B cell (primary cell): Measurements from ENCODE around the gene SMIM14. TPM values are rescaled to one million over a fixed set of nuclear protein-coding genes. Genes with fewer than 3 reads are reported as not detected.
A peak's percentile ranks its signal among the peaks of the same experiment; 100 is the strongest.

ENCODE experiments used
- ATAC-seq: fragments of 200-7000 bp; cut with Tn5 transposase; one replicate; pipeline ENCODE4 v1.10.0; 2021; ENCODE audit warnings: low read depth, mild to moderate bottlenecking, moderate number of reproducible peaks, moderate library complexity
- CTCF ChIA-PET: fragments of 350-600 bp; sonication (Branson Sonifier 250); formaldehyde crosslinking; loops from one replicate; lab custom pipeline; 2021; ENCODE audit warnings: antibody characterized with exemption, inconsistent platforms; lab: Charles Lee
- POLR2A ChIA-PET: fragments of 350-600 bp; sonication (Branson Sonifier 250); formaldehyde crosslinking; loops from one replicate; lab custom pipeline; 2021; ENCODE audit warnings: antibody characterized with exemption; lab: Charles Lee
- DNase-seq: peaks from one replicate; pipeline ENCODE4 v3.0.0; 2013
- H2AFZ ChIP-seq: 2 replicates; pipeline ENCODE4 v1.6.1; 2012; ENCODE audit warnings: mild to moderate bottlenecking, low read depth, low read length; ENCODE audit not compliant: insufficient read depth, poor library complexity, severe bottlenecking
- H3K27ac ChIP-seq, 2 donors: 1 replicate in 1 of 2; 2 replicates in 1 of 2; pipeline ENCODE4 v1.5.1; 2012 to 2013; ENCODE audit warnings: low read length in 2 of 2, mild to moderate bottlenecking in 2 of 2, moderate library complexity in 1 of 2
- H3K27me3 ChIP-seq, 4 experiments: fragments of 200-600 bp in 1 of 4; sonication (generic) in 1 of 4; replicated peaks in 1 of 4; 1 replicate in 2 of 4; 2 replicates in 2 of 4; pipeline versions ENCODE4 v1.6.1 to v1.7.0; 2013 to 2016; ENCODE audit warnings: low read length in 3 of 4, mild to moderate bottlenecking in 2 of 4, mixed read lengths in 1 of 4, moderate library complexity in 1 of 4; ENCODE audit not compliant: insufficient read depth in 4 of 4, control insufficient read depth in 3 of 4; ENCODE audit errors: control extremely low read depth in 1 of 4
- H3K36me3 ChIP-seq, 2 experiments: replicated peaks in 1 of 2; 1 replicate in 1 of 2; 2 replicates in 1 of 2; pipeline versions ENCODE4 v1.6.1 to v1.7.1; 2013; ENCODE audit warnings: low read length in 1 of 2; ENCODE audit not compliant: insufficient read depth in 2 of 2, control insufficient read depth in 1 of 2; ENCODE audit errors: control extremely low read depth in 1 of 2, extremely low read depth in 1 of 2
- H3K4me1 ChIP-seq, 2 donors: fragments of 200-600 bp in 1 of 2; sonication (generic) in 1 of 2; 1 replicate in 1 of 2; 2 replicates in 1 of 2; pipeline versions ENCODE4 v1.5.1 to v1.6.1; 2013 to 2017; ENCODE audit warnings: low read length in 2 of 2; ENCODE audit not compliant: control insufficient read depth in 2 of 2, insufficient read depth in 2 of 2
- H3K4me2 ChIP-seq: replicated peaks from 2 replicates; pipeline ENCODE3; 2012; ENCODE audit warnings: mild to moderate bottlenecking, low read depth, low read length; ENCODE audit not compliant: poor library complexity, severe bottlenecking
- H3K4me3 ChIP-seq, 5 experiments: fragments of 200-600 bp in 1 of 5; sonication (generic) in 1 of 5; 1 replicate in 3 of 5; 2 replicates in 2 of 5; pipeline versions ENCODE4 v1.5.1 to v1.7.0; 2011 to 2016; ENCODE audit warnings: low read length in 4 of 5, mild to moderate bottlenecking in 4 of 5, low read depth in 2 of 5, control low read depth in 1 of 5, moderate library complexity in 1 of 5; ENCODE audit not compliant: insufficient read depth in 1 of 5; ENCODE audit errors: control extremely low read depth in 1 of 5, extremely low read depth in 1 of 5
- H3K79me2 ChIP-seq: fragments of 200-600 bp; sonication (generic); one replicate; pipeline ENCODE4 v1.6.0; 2016; ENCODE audit warnings: low read length; ENCODE audit not compliant: control insufficient read depth, insufficient read depth
- H3K9ac ChIP-seq: fragments of 200-600 bp; sonication (generic); 2 replicates; pipeline ENCODE4 v1.6.1; 2017; ENCODE audit warnings: mild to moderate bottlenecking, low read length, moderate library complexity
- H3K9me3 ChIP-seq, 3 donors: one replicate each; pipeline versions ENCODE4 v1.6.1 to v1.7.1; 2013; ENCODE audit warnings: low read length in 2 of 3; ENCODE audit not compliant: control insufficient read depth in 2 of 3, insufficient read depth in 1 of 3; ENCODE audit errors: control extremely low read depth in 1 of 3
- H4K20me1 ChIP-seq: 2 replicates; pipeline ENCODE4 v1.6.0; 2012; ENCODE audit warnings: mild to moderate bottlenecking, low read length; ENCODE audit not compliant: insufficient read depth, control insufficient read depth, poor library complexity, severe bottlenecking
- H3K27ac Mint-ChIP-seq: one replicate; pipeline ENCODE4 v1.8.0; 2021; ENCODE audit warnings: mixed read lengths
- H3K27me3 Mint-ChIP-seq: one replicate; pipeline ENCODE4 v1.8.0; 2021; ENCODE audit warnings: mixed read lengths
- H3K4me1 Mint-ChIP-seq: one replicate; pipeline ENCODE4 v1.8.0; 2021; ENCODE audit warnings: mixed read lengths
- H3K4me3 Mint-ChIP-seq: one replicate; pipeline ENCODE4 v1.8.0; 2021; ENCODE audit warnings: mixed read lengths
- H3K9me3 Mint-ChIP-seq: one replicate; pipeline ENCODE4 v1.8.0; 2022; ENCODE audit warnings: mixed read lengths; ENCODE audit not compliant: insufficient read depth
- CTCF ChIP-seq: fragments of 200-600 bp; IDR thresholded peaks from one replicate; pipeline ENCODE4 v1.8.0; 2022; ENCODE audit warnings: antibody characterized with exemption, mild to moderate bottlenecking
- EZH2 ChIP-seq: IDR thresholded peaks from 2 replicates; pipeline ENCODE4 v1.6.1; 2012; ENCODE audit warnings: borderline replicate concordance, low read depth, mild to moderate bottlenecking, moderate library complexity, low read length; ENCODE audit not compliant: insufficient read depth, poor library complexity, severe bottlenecking
- WGBS: methylation state at CpG from one replicate; pipeline ENCODE4 v1.1.5; 2013; ENCODE audit warnings: missing lambda C conversion rate; ENCODE audit not compliant: insufficient coverage; 5-methylcytosine and 5-hydroxymethylcytosine counted together
- intact Hi-C: fragments of 100-400 bp; cut with micrococcal nuclease; formaldehyde crosslinking; loops from one replicate; pipeline ENCODE4 v1.10.0; 2022
- polyA plus RNA-seq: library from polyadenylated mRNA; depleted of rRNA; stranded (reverse); fragments of >200 nt; gene quantifications from 2 replicates; pipeline ENCODE4 v1.2.3, GENCODE V29; 2012
- total RNA-seq, 2 donors: library from RNA; stranded (reverse); fragments of 120-200 nt in 1 of 2; gene quantifications; 1 replicate in 1 of 2; 2 replicates in 1 of 2; pipeline versions ENCODE4 v1.2.3 to v1.2.4, GENCODE V29; 2013 to 2022

SMIM14 gene
- total and polyA plus RNA-seq, 2 donors (not counting 1 experiment from before 2014, with no cell fraction given): 38.9 to 56.0 TPM

DNA sequence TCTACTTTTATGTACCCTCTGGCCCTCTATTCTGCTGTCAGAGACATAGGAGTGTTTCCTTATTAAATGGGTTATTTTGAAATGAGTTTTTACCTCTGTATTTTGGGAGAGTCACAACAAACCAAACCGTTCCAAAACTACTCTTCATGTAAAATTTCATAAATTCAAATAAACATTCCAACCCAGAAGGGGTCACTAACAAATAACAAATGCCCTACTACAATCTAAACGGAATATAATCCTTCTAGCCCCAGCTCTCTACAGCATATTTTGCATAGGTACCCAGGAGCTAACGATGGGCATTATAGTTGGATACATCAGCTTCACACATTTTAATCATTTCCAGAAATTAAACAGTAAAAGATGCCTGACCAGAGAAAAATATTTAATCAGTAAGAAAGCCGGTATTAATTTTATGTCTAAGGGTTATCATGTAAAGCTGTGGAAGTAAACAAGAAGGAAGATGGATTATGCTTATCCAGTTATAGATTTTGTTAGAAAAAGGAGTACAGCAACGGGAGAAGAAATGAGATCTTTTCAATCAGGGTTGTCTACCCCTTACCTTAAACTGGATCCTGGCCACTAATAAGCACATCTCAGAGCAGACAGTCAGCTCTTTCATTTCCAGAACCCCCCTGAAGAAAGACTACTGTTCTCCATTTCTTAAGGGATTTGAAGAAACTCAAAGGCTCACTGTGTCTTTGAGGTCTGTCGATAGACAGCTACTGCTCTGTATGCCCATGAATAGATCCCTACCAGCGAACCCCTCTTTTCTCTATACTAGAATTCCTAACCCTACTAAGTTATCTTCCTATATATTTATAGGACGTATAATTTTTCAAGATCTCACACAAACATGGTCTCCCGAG is 112.6 kb downstream of the SMIM14 start:
- peaks cover 0 to 6% (median 3%) of the 10 kb centered on the region in 3 donors for H3K9me3 ChIP-seq
- no peaks in the 10 kb centered on the region for H4K20me1 ChIP-seq
- DNase-seq (peak; percentile 17), ATAC-seq (no peak)
- Mint-ChIP-seq H3K27ac (peak overlapping the region; percentile 87), H3K4me3 (peak overlapping the region; percentile 98), H3K4me1 (peaks cover 21% of the 10 kb centered on the region), H3K27me3 (no peaks in the 10 kb centered on the region), H3K9me3 (no peaks in the 10 kb centered on the region)
- no peaks in the 10 kb centered on the region for H3K27me3 ChIP-seq
- peak overlapping the region; percentile 46 to 98 (median 72) for H3K4me3 ChIP-seq
- intact Hi-C loops: loop anchor here (2.0 kb wide), 1 partner anchor 43 kb away; no protein-coding TSS in a partner anchor
- H3K79me2 ChIP-seq: peaks cover 42% of the 10 kb centered on the region
- peak overlapping the region; percentile 84 for H3K9ac ChIP-seq
- 60% methylated on average over 1 of the region's 9 CpGs for WGBS
- POLR2A ChIA-PET: interaction anchor here (2.1 to 2.2 kb wide), 2 partner anchors 107 to 113 kb away, joined by 17 to 26 read pairs; partner anchors contain the start of gene SMIM14
- H3K27ac ChIP-seq: peak overlapping the region in 1 of 2 donors; percentile 86
- no peaks in the 10 kb centered on the region for H3K36me3 ChIP-seq
- H2AFZ ChIP-seq: peak overlapping the region; percentile 95
- H3K4me1 ChIP-seq: peaks cover 14 to 15% of the 10 kb centered on the region in 2 donors
- H3K4me2 ChIP-seq: peak overlapping the region; percentile 92
- TF ChIP-seq EZH2: no peak
- no peak for TF ChIP-seq CTCF
- CTCF ChIA-PET: interaction anchor here (1.0 to 2.1 kb wide), 3 partner anchors 113 to 348 kb away, joined by 4 to 22 read pairs (median 6); partner anchors contain the start of gene SMIM14
